GM12878 (cell line): ENCODE results near the gene CERK. TPM values are rescaled to one million over a fixed set of nuclear protein-coding genes. Genes with fewer than 3 reads are reported as not detected.

Experiments
- ATAC-seq: fragments of 200-7000 bp; cut with Tn5 transposase; 3 replicates; pipeline ENCODE4 v1.9.1; 2020; ENCODE audit warnings: mild to moderate bottlenecking, moderate library complexity
- BruUV-seq: library from RNA; stranded (reverse); fragments of 400-500 nt; replicated peaks from 2 replicates; lab custom pipeline; 2021; lab: Mats Ljungman, UMichigan
- CTCF ChIA-PET: fragments of 300-600 bp; sonication (Branson Sonifier 250); formaldehyde crosslinking; extraction: SDS; loops from one replicate; lab custom pipeline; 2021; ENCODE audit warnings: inconsistent platforms; lab: Yijun Ruan, JAX
- POLR2A ChIA-PET: fragments of 350-600 bp; formaldehyde crosslinking; extraction: SDS; loops from one replicate; lab custom pipeline; 2021; ENCODE audit warnings: inconsistent platforms; lab: Charles Lee
- RAD21 ChIA-PET: fragments of 300-600 bp; sonication (Branson Sonifier 250); formaldehyde crosslinking; loops from one replicate; lab custom pipeline; 2023; ENCODE audit warnings: antibody characterized with exemption; ENCODE audit not compliant: unreplicated experiment; lab: Charles Lee
- SMC1A ChIA-PET: fragments of 300-600 bp; sonication (Branson Sonifier 250); formaldehyde crosslinking; loops from one replicate; lab custom pipeline; 2023; ENCODE audit not compliant: unreplicated experiment, uncharacterized antibody; lab: Charles Lee
- DNase-seq: peaks from one replicate; pipeline ENCODE4 v3.0.0-alpha.2; 2011; ENCODE audit warnings: low read depth, low spot score
- FAIRE-seq: peaks from 3 replicates; lab custom pipeline; 2011; peaks lifted over from hg19 to GRCh38; lab: Jason Lieb, UNC
- H2AFZ ChIP-seq: 2 replicates; pipeline ENCODE4 v1.6.0; 2011; ENCODE audit warnings: low read depth, low read length, control low read depth; ENCODE audit not compliant: control insufficient read depth
- H3K27ac ChIP-seq: 2 replicates; pipeline ENCODE4 v1.5.1; 2011; ENCODE audit warnings: control low read depth; ENCODE audit not compliant: control insufficient read depth, insufficient read depth
- H3K27me3 ChIP-seq, 2 experiments: replicated peaks in 1 of 2; 2 replicates each; pipeline versions ENCODE4 v1.6.0 to v1.6.1; 2011; ENCODE audit warnings: low read length in 1 of 2; ENCODE audit not compliant: control insufficient read depth in 2 of 2, insufficient read depth in 2 of 2
- H3K36me3 ChIP-seq, 2 experiments: 2 replicates each; pipeline ENCODE4 v1.5.1; 2011; ENCODE audit warnings: low read length in 1 of 2; ENCODE audit not compliant: control insufficient read depth in 2 of 2, insufficient read depth in 2 of 2
- H3K4me1 ChIP-seq: 2 replicates; pipeline ENCODE4 v1.6.1; 2011; ENCODE audit warnings: mild to moderate bottlenecking, low read length, moderate library complexity, mixed read lengths; ENCODE audit not compliant: control insufficient read depth, insufficient read depth
- H3K4me2 ChIP-seq: 2 replicates; pipeline ENCODE4 v1.6.0; 2011; ENCODE audit warnings: control low read depth; ENCODE audit not compliant: control insufficient read depth, insufficient read depth
- H3K4me3 ChIP-seq: fragments of 200-600 bp; sonication (generic); 2 replicates; pipeline ENCODE4 v1.5.1; 2016
- H3K79me2 ChIP-seq: 2 replicates; pipeline ENCODE4 v1.6.0; 2011; ENCODE audit warnings: low read length; ENCODE audit not compliant: control insufficient read depth, insufficient read depth
- H3K9ac ChIP-seq: 2 replicates; pipeline ENCODE4 v1.8.0; 2011; ENCODE audit warnings: low read length, control low read depth, mixed read lengths; ENCODE audit not compliant: control insufficient read depth, insufficient read depth
- H3K9me3 ChIP-seq: replicated peaks from 3 replicates; pipeline ENCODE4 v1.5.1; 2011; ENCODE audit warnings: mild to moderate bottlenecking, low read length; ENCODE audit not compliant: control insufficient read depth, insufficient read depth
- H4K20me1 ChIP-seq: 2 replicates; pipeline ENCODE4 v1.6.0; 2011; ENCODE audit not compliant: control insufficient read depth, insufficient read depth
- CTCF ChIP-seq, 3 experiments: IDR thresholded peaks in 2 of 3; conservative IDR thresholded peaks in 1 of 3; 2 replicates each; pipeline ENCODE4 v1.5.1; 2011; ENCODE audit warnings: low read depth in 3 of 3, low read length in 3 of 3, mild to moderate bottlenecking in 3 of 3, control low read depth in 2 of 3, moderate library complexity in 2 of 3, inconsistent platforms in 1 of 3, mixed read lengths in 1 of 3; ENCODE audit not compliant: control insufficient read depth in 2 of 3, insufficient read depth in 1 of 3; ENCODE audit errors: extremely low read depth in 1 of 3
- IRF3 ChIP-seq: fragments of 450-650 bp; IDR thresholded peaks from 2 replicates; pipeline ENCODE4 v1.6.1; 2014; ENCODE audit warnings: mild to moderate bottlenecking
- YY1 ChIP-seq: IDR thresholded peaks from 2 replicates; pipeline ENCODE4 v1.6.1; 2011; ENCODE audit warnings: low read depth, mild to moderate bottlenecking, low read length
- WGBS: methylation state at CpG from one replicate; pipeline ENCODE4 v1.1.6; 2016; ENCODE audit warnings: low lambda C conversion rate; ENCODE audit not compliant: insufficient replicate concordance, insufficient coverage; ENCODE audit errors: missing lambda C conversion rate; 5-methylcytosine and 5-hydroxymethylcytosine counted together
- in situ Hi-C: fragments of 300-500 bp; cut with MboI; formaldehyde crosslinking; loops from 9 replicates; pipeline ENCODE4 v1.14.3; 2018; ENCODE audit warnings: mixed read lengths
- intact Hi-C: fragments of 100-400 bp; cut with micrococcal nuclease; formaldehyde crosslinking; loops from one replicate; pipeline ENCODE4 v1.14.2; 2022; ENCODE audit not compliant: unreplicated experiment
- polyA plus RNA-seq, 11 experiments: library from polyadenylated mRNA; depleted of rRNA in 4 of 11; unstranded in 6 of 11; stranded (reverse) in 5 of 11; fragments of >200 nt; fragmentation: Nextera tagmentation in 4 of 11; fragmentation: Illumina TruSeq in 1 of 11; extraction: Ambion mirVana in 4 of 11; extraction: Trizol in 1 of 11; gene quantifications; 1 replicate in 1 of 11; 2 replicates in 10 of 11; pipeline versions ENCODE4 v1.2.1 to v1.2.3, GENCODE V29; 2011 to 2016; ENCODE audit warnings: inconsistent platforms in 2 of 11, missing spikeins in 2 of 11, low read depth in 1 of 11
- total RNA-seq, 4 experiments: library from RNA; depleted of rRNA in 3 of 4; stranded (reverse); fragments of >200 nt in 3 of 4; fragmentation: Illumina TruSeq in 1 of 4; extraction: Trizol in 1 of 4; gene quantifications; 2 replicates each; pipeline versions ENCODE4 v1.2.1 to v1.2.3, GENCODE V29; 2013 to 2021

The CERK gene
- total and polyA plus RNA-seq, 10 of the 15 experiments (the other 5 are each of a cell fraction or from before 2014, with no cell fraction given), result 4.0 to 41.1 (median 30.2) TPM

GRCh38 chr22:46636221-46637002 is 101.6 kb downstream of the CERK start:
- intact Hi-C loops, result no loop called here
- SMC1A ChIA-PET, result interaction anchor here (2.0 kb wide), 1 partner anchor 73 kb away, joined by 5 read pairs; no protein-coding TSS in a partner anchor
- H3K79me2 ChIP-seq, result no peaks in the 10 kb centered on the region
- H3K9ac ChIP-seq, result no peak overlapping the region
- in situ Hi-C loops, result no loop called here
- RAD21 ChIA-PET, result interaction anchor here (1.7 kb wide), 1 partner anchor 73 kb away, joined by 4 read pairs; no protein-coding TSS in a partner anchor
- no peak overlapping the region for H3K4me2 ChIP-seq
- no TSS peak for BruUV-seq
- POLR2A ChIA-PET, result no interaction called here
- no peak for TF ChIP-seq YY1
- no peak for TF ChIP-seq CTCF (IDR thresholded peaks at IDR 0.05 in 2 of 3, conservative IDR thresholded peaks at IDR 0.05 in 1 of 3; ENCODE audit: control insufficient read depth in 2 of 3, extremely low read depth in 1 of 3, insufficient read depth in 1 of 3, low read depth in 3 of 3, low read length in 3 of 3)
- no peak for TF ChIP-seq IRF3
- TF ChIP-seq, all 136 proteins: peak for 0
- CTCF ChIA-PET, result interaction anchor here (1.1 kb wide), 1 partner anchor 73 kb away, joined by 6 read pairs; no protein-coding TSS in a partner anchor
- ATAC-seq (no peak), FAIRE-seq (no peak), DNase-seq (no peak)
- 71% methylated on average over 29 of the region's 29 CpGs for WGBS
- Histone ChIP-seq H3K9me3 (no peaks in the 10 kb centered on the region), H2AFZ (no peak overlapping the region), H3K27me3 (no peaks in the 10 kb centered on the region), H3K36me3 (peaks cover 0 to 7% of the 10 kb centered on the region in 2 experiments; a peak in 2 of 4 replicates), H3K4me1 (no peaks in the 10 kb centered on the region), H4K20me1 (no peaks in the 10 kb centered on the region), H3K4me3 (no peak overlapping the region), H3K27ac (no peak overlapping the region)
